Stimulated activated memory B cell treated with anti-CD40 and anti-IgM and Interleukin-4, amounts not matched to agents 10 μg/mL and 1 μg/mL and 100 μg/mL, for 72 hours (primary cell): Measurements from ENCODE around the gene TRAPPC8.

ENCODE experiments used
- ATAC-seq: fragments of 150-1000 bp; cut with Tn5 transposase; 2 replicates; pipeline ENCODE4 v1.10.0; 2021
- H3K27ac Mint-ChIP-seq: one replicate; pipeline ENCODE4 v1.8.0; 2022; ENCODE audit warnings: mild to moderate bottlenecking, mixed read lengths
- H3K27me3 Mint-ChIP-seq: one replicate; pipeline ENCODE4 v1.8.0; 2022; ENCODE audit warnings: mixed read lengths
- H3K36me3 Mint-ChIP-seq: one replicate; pipeline ENCODE4 v1.8.0; 2022; ENCODE audit warnings: mixed read lengths
- H3K4me1 Mint-ChIP-seq: one replicate; pipeline ENCODE4 v1.8.0; 2022; ENCODE audit warnings: mixed read lengths
- H3K4me3 Mint-ChIP-seq: one replicate; pipeline ENCODE4 v1.8.0; 2022; ENCODE audit warnings: mild to moderate bottlenecking, moderate library complexity, mixed read lengths
- H3K9me3 Mint-ChIP-seq: one replicate; pipeline ENCODE4 v1.8.0; 2022; ENCODE audit warnings: mixed read lengths

The TRAPPC8 gene, protein sequence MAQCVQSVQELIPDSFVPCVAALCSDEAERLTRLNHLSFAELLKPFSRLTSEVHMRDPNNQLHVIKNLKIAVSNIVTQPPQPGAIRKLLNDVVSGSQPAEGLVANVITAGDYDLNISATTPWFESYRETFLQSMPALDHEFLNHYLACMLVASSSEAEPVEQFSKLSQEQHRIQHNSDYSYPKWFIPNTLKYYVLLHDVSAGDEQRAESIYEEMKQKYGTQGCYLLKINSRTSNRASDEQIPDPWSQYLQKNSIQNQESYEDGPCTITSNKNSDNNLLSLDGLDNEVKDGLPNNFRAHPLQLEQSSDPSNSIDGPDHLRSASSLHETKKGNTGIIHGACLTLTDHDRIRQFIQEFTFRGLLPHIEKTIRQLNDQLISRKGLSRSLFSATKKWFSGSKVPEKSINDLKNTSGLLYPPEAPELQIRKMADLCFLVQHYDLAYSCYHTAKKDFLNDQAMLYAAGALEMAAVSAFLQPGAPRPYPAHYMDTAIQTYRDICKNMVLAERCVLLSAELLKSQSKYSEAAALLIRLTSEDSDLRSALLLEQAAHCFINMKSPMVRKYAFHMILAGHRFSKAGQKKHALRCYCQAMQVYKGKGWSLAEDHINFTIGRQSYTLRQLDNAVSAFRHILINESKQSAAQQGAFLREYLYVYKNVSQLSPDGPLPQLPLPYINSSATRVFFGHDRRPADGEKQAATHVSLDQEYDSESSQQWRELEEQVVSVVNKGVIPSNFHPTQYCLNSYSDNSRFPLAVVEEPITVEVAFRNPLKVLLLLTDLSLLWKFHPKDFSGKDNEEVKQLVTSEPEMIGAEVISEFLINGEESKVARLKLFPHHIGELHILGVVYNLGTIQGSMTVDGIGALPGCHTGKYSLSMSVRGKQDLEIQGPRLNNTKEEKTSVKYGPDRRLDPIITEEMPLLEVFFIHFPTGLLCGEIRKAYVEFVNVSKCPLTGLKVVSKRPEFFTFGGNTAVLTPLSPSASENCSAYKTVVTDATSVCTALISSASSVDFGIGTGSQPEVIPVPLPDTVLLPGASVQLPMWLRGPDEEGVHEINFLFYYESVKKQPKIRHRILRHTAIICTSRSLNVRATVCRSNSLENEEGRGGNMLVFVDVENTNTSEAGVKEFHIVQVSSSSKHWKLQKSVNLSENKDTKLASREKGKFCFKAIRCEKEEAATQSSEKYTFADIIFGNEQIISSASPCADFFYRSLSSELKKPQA (N-terminal part only)

DNA sequence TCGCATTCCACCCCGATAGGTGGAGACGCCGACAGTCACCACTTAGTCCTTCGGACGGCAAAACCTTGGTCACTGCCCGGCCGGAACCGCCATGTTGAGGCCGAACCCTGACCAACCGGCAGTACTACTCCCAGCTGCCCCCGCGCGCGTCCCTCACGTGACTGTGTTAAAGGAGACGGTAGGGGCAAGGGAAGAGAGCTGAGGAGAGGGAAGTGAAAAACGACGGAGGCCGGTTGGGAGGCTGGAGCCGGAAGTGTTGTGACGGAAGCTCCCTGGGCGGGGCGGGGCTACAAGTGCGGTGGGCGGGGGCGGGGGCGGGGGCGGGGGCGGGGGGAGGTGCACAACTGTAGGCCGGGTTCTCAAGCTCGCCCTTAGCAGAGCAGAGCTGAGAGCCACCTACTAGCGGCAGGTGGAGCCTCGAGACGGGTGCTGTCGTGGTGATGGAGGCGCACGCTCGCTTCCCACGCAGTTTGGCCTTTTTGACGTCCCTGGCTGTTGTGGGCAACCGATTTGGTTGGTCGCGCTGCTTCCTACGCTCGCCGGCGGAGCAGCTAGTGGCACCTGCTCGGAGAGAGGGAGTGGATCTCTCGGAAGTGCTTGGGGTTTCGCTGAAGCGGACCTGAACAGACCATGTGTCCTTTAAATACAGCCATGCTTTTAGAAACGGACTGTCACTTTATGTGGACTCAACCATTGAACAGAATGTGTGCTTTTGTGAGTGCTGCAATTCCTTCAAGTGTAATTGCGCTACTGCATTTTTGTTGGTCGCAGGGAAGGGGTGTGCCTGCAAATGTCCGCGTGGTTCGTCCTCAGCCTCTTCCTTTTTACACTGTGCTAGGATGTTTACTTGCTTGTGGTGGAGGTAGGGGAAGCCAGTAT lies at the start of gene TRAPPC8:
TRAPPC8 (minus strand) TSS at position 130 of the 879 bp plus-strand sequence. CDS start 364 bp downstream, outside the sequence.
- no peaks in the 10 kb centered on the region for H3K9me3 Mint-ChIP-seq
- H3K36me3 Mint-ChIP-seq = peaks cover 7% of the 10 kb centered on the region
- H3K4me1 Mint-ChIP-seq = peaks cover 42% of the 10 kb centered on the region
- peak within 1 kb of the TSS; percentile 94 for H3K27ac Mint-ChIP-seq
- H3K4me3 Mint-ChIP-seq = peak within 1 kb of the TSS; percentile 99
- ATAC-seq = peak; percentile 93
- no peaks in the 10 kb centered on the region for H3K27me3 Mint-ChIP-seq

DNA sequence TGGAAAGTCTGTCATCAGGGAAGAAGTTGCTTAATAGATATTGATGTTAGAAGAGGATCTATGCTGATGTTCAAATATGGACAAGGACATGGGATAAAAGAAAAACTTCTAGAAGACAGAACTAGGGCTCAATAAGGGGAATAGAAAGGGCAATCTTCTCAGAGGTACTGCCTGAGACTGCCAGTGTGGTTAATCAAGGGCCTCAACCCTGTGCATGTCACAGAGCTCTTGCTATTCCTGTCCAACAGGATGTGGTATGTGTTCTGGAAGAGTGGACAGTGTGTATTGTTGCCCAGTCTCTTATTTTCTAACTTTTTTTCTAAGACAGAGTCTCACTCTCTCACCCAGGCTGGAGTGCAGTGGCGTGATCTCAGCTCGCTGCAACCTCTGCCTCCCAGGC lies 47.9 kb upstream of the TRAPPC8 start:
- Mint-ChIP-seq H3K9me3 (no peaks in the 10 kb centered on the region), H3K27me3 (no peaks in the 10 kb centered on the region), H3K4me1 (peaks cover 7% of the 10 kb centered on the region), H3K4me3 (no peak overlapping the region), H3K36me3 (no peaks in the 10 kb centered on the region), H3K27ac (peak overlapping the region; percentile 40)
- ATAC-seq = peak; percentile 87

DNA sequence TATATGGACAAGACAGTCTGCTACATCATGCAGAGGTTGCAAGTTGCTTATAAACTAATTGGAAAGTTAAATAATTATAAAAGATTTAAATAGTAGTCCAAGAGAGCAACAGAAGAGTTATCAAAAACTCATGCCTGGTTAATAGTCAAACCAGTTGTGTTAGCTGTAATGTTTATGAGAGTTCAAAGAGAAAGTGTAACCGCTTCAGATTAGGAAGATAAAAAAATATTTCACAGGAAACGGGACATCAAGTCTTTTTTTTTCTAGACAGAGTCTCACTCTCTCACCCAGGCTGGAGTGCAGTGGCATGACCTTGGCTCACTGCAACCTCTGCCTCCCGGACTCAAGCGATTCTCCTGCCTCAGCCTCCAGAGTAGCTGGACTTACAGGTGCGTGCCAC lies 41.0 kb upstream of the TRAPPC8 start:
- Mint-ChIP-seq H3K4me3 (no peak overlapping the region), H3K36me3 (peaks cover under 1% of the 10 kb centered on the region), H3K27ac (no peak overlapping the region), H3K4me1 (no peaks in the 10 kb centered on the region), H3K27me3 (no peaks in the 10 kb centered on the region), H3K9me3 (peaks cover under 1% of the 10 kb centered on the region)
- no peak for ATAC-seq

DNA sequence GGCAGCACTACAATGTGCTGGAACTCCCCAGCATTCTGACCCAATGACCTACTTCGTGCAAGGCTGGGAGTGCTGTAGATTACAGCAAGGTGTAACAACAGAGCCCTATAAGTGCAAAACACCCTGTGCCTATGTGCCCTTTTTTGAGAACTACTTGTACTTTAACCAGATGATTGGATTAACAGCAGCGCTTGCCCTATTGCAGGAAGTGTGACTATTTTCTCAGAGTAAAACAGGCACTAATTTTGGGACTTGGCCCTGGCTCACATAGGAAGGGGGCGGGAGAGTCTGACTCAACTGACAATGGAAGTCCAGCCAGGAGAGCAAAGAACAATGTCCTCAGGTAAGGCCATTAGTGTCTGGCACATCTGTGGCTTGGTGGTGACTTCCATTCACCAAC lies 40.1 kb upstream of the TRAPPC8 start:
- Mint-ChIP-seq H3K9me3 (peaks cover 5% of the 10 kb centered on the region), H3K27ac (no peak overlapping the region), H3K4me3 (no peak overlapping the region), H3K36me3 (peaks cover 5% of the 10 kb centered on the region), H3K4me1 (no peaks in the 10 kb centered on the region), H3K27me3 (no peaks in the 10 kb centered on the region)
- no peak for ATAC-seq

DNA sequence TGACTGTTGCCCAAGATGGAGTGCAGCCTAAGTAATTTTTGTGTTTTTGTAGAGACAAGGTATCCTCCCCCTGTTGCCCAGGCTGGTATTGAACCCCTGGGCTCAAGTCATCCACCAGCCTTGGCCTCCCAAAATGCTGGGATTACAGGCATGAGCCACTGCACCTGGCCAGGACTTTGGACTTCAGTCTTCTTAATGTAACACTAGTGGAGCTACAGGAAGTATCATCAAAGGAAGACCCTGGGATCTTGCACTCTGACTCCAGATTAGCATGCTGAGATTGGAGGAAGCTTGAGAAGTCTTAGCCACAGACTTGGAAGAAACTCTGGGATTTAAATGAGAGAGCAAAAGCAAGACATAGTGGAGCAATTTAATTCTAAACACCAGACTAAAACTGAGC lies 37.9 kb upstream of the TRAPPC8 start:
- ATAC-seq = no peak
- no peaks in the 10 kb centered on the region for H3K27me3 Mint-ChIP-seq
- H3K36me3 Mint-ChIP-seq = peaks cover 5% of the 10 kb centered on the region
- no peak overlapping the region for H3K4me3 Mint-ChIP-seq
- H3K9me3 Mint-ChIP-seq = peaks cover 7% of the 10 kb centered on the region
- H3K4me1 Mint-ChIP-seq = no peaks in the 10 kb centered on the region
- no peak overlapping the region for H3K27ac Mint-ChIP-seq

DNA sequence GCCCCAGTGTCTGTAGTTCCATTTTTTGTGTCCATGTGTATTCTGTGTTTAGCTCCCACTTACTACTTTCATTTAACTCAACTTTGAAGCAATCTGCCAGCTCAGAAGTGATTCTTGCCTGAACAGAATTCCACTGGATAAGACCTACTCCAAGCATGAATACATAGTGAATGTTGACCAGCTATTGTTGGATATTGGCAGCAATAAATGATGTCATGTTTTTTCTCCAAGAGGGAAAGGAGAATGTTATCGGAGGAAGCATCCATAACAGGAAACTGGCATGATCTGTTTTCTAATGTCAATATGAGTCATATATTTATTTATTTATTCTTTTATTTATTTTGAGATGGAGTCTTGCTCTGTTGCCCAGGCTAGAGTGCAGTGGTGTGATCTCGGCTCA lies 36.8 kb upstream of the TRAPPC8 start:
- no peaks in the 10 kb centered on the region for H3K4me1 Mint-ChIP-seq
- peaks cover 5% of the 10 kb centered on the region for H3K36me3 Mint-ChIP-seq
- ATAC-seq = no peak
- no peaks in the 10 kb centered on the region for H3K27me3 Mint-ChIP-seq
- H3K4me3 Mint-ChIP-seq = no peak overlapping the region
- peaks cover 13% of the 10 kb centered on the region for H3K9me3 Mint-ChIP-seq
- H3K27ac Mint-ChIP-seq = no peak overlapping the region

DNA sequence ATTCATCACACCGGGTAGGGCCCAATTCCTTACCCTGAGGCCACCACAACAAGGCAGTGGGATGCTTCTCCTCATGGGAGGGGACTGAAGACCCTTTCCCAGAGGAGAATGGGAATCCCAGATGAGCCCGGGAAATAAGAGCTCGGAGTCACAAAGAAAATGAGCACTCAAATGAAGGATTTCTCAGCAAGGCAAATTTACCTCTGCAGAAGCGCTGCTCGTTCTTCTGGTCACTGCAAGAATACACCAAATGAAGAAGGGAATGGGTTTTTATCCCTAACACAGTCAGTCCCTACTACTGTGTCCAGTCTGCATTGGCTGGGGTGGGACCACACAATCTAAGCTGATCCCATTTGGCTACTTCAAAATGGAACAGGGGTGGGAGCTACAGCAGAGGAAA lies 35.7 kb upstream of the TRAPPC8 start:
- Mint-ChIP-seq H3K4me1 (no peaks in the 10 kb centered on the region), H3K4me3 (no peak overlapping the region), H3K27me3 (no peaks in the 10 kb centered on the region), H3K9me3 (peaks cover 21% of the 10 kb centered on the region), H3K27ac (no peak overlapping the region), H3K36me3 (peaks cover 5% of the 10 kb centered on the region)
- no peak for ATAC-seq

DNA sequence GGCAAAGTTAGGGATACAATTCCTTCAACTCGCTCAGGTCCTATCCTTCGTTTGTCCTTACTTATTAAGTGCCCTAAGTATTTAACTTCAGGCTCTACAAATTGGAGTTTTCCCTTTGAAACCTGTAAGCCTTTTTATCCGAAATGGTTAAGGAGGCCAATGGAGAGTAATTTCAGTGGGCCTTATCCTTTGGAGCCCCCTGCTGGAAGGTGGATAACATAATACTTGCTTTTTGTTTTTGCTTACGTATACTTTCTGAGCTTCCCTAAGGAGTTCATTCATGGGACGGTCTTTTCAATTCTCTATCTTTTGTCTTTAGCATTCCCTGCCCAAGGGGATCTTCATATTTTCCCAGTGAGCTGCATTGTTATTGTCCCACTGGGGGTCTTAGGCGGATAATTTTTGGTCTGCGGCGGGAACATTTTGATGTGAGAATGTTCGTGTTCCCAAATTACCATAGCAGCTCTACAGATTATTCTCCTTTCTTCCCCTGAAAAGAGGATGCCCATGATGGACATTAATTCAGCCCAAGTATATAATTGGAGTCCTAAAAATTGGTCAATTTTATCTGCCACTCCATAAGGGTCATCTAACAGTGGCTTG lies 34.4 kb upstream of the TRAPPC8 start:
- H3K27me3 Mint-ChIP-seq = no peaks in the 10 kb centered on the region
- H3K27ac Mint-ChIP-seq = no peak overlapping the region
- no peak for ATAC-seq
- peaks cover 21% of the 10 kb centered on the region for H3K9me3 Mint-ChIP-seq
- no peak overlapping the region for H3K4me3 Mint-ChIP-seq
- no peaks in the 10 kb centered on the region for H3K4me1 Mint-ChIP-seq
- peaks cover 5% of the 10 kb centered on the region for H3K36me3 Mint-ChIP-seq

DNA sequence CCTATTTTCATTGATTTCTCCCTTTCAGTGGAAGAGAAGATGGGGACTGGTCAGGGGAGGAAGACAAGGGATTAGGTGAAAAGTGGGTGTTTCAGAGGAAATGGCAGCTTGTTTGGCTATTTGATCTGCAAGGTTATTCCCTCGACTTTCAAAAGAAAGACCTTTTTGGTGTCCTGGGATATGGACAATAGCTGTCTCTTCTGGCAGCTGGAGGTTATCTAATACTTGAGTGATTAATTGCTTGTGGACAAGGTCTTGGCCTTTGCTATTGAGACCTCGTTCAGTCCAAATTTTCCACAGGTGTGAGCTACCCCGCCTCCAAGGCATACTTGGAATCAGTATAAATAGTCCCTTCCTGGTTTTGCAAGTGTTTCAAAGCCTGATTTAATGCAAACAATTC lies 33.3 kb upstream of the TRAPPC8 start:
- Mint-ChIP-seq H3K4me3 (no peak overlapping the region), H3K36me3 (peaks cover 5% of the 10 kb centered on the region), H3K4me1 (no peaks in the 10 kb centered on the region), H3K27me3 (no peaks in the 10 kb centered on the region), H3K9me3 (peaks cover 24% of the 10 kb centered on the region), H3K27ac (no peak overlapping the region)
- no peak for ATAC-seq

DNA sequence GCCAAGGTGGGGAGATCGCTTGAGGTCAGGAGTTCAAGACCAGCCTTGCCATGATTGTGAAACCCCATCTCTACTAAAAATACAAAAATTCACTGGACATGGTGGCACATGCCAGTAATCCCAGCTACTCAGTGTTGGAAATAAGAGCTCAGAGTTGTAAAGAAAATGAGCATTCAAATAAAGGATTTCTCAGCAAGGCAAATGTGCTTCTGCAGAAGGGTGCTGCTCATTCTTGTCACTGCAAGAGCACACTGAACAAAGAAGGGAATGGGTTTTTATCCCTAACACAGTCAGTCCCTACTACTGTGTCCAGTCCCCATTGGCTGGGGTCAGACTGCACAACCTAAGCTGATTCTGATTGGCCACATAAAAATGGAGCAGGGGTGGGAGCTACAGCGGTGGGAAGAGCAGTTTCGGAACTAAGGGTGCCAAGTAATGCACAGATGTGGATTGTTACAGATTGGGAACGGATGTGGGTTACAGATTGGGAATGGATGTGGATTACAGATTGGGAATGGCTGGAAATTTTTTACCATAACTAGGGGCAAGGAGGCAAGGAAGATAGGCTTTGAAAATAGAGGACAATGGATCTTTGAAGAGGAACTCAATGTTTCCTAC lies 31.1 kb upstream of the TRAPPC8 start:
- peaks cover 24% of the 10 kb centered on the region for H3K9me3 Mint-ChIP-seq
- no peak for ATAC-seq
- H3K4me1 Mint-ChIP-seq = no peaks in the 10 kb centered on the region
- peaks cover 5% of the 10 kb centered on the region for H3K36me3 Mint-ChIP-seq
- no peaks in the 10 kb centered on the region for H3K27me3 Mint-ChIP-seq
- no peak overlapping the region for H3K27ac Mint-ChIP-seq
- H3K4me3 Mint-ChIP-seq = no peak overlapping the region

DNA sequence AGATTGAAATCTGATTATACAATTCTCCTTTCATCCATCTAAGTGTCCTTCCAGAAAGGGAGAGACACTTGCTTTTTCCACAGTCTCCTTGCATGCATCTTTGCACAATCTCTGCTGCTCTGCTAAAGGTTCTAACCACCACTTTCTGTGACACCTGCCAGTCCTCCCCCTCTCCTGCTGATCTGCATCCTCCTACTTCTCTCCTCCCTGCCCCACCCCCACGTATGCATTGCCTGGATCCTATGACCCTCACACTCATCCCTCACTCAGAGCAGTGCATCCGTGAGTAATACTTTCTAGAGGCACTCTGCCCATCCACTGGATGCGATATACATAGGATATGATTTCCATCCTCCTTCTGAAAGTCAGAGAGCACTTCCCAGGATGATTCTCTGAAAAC lies 27.7 kb upstream of the TRAPPC8 start:
- Mint-ChIP-seq H3K36me3 (no peaks in the 10 kb centered on the region), H3K27me3 (no peaks in the 10 kb centered on the region), H3K4me1 (peaks cover under 1% of the 10 kb centered on the region), H3K27ac (no peak overlapping the region), H3K4me3 (no peak overlapping the region), H3K9me3 (peaks cover 17% of the 10 kb centered on the region)
- no peak for ATAC-seq

DNA sequence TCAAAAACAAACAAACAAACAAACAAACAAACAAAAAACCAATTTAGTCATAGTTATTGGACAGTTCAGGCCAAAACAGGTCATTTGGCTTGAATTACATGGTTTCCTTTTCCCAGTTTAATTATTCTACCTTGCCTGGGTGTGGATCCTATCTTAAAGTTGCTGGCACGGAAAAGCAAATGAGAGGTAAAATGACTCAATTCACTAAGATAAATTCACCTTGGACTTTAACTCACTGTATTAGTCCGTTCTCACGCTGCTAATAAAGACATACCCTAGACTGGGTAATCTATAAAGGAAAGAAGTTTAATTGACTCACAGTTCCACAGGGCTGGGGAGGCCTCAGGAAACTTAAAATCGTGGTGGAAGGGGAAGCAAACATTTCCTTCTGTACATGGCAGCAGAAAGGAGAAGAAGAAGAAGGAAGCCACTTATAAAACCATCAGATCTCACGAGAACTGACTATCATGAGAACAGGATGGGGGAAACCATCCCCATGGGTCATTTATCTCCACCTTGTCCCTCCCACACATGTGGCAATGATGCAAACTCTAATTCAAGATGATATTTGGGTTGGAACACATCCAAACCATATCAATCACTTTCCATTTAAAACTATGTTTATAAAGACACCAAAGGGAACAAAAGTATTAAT lies 22.5 kb upstream of the TRAPPC8 start:
- H3K27ac Mint-ChIP-seq = no peak overlapping the region
- H3K36me3 Mint-ChIP-seq = no peaks in the 10 kb centered on the region

DNA sequence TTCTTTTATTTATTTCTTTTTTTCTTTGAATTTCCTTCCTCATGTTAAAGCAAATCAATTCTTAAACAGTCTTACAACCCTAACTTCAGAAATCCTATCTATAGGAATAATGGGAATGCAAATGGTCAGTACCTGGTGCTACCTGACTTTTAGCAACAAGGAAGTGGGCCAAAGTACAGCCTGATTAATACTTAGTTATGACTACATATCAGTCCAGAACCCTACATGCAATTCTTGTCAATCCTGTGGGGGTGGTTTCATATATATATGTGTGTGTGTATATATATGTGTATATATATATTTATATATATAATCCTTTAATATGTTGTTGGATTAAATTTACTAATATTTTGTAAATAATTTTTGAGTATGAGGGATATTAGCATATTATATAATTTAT lies 14.8 kb upstream of the TRAPPC8 start:
- H3K27ac Mint-ChIP-seq = no peak overlapping the region
- H3K4me3 Mint-ChIP-seq = no peak overlapping the region
- no peak for ATAC-seq
- no peaks in the 10 kb centered on the region for H3K9me3 Mint-ChIP-seq
- H3K36me3 Mint-ChIP-seq = no peaks in the 10 kb centered on the region
- no peaks in the 10 kb centered on the region for H3K4me1 Mint-ChIP-seq
- no peaks in the 10 kb centered on the region for H3K27me3 Mint-ChIP-seq

More for the DNA sequence above, 22.5 kb upstream of the TRAPPC8 start:
- ATAC-seq = no peak
- Mint-ChIP-seq H3K4me3 (no peak overlapping the region), H3K4me1 (peaks cover 5% of the 10 kb centered on the region), H3K27me3 (no peaks in the 10 kb centered on the region), H3K9me3 (no peaks in the 10 kb centered on the region)
